Endothelial cell of umbilical vein (primary cell): ENCODE measurements around the gene CNTLN. TPM values are rescaled to one million over a fixed set of nuclear protein-coding genes. Genes with fewer than 3 reads are reported as not detected.

ENCODE experiments used
- BruUV-seq: library from RNA; stranded (reverse); fragments of 400-500 nt; replicated peaks from 2 replicates; lab custom pipeline; 2021; lab: Mats Ljungman, UMichigan
- CTCF ChIA-PET: fragments of 300-600, 350-600 bp; sonication (Branson Sonifier 250); formaldehyde crosslinking; loops from one replicate; lab custom pipeline; 2021; ENCODE audit warnings: antibody characterized with exemption, inconsistent platforms; lab: Charles Lee
- POLR2A ChIA-PET: fragments of 300-600, 350-600 bp; sonication (Branson Sonifier 250); formaldehyde crosslinking; loops from one replicate; lab custom pipeline; 2021; ENCODE audit warnings: antibody characterized with exemption, inconsistent platforms; lab: Charles Lee
- DNase-seq: peaks from one replicate; pipeline ENCODE4 v3.0.0-alpha.2; 2011; ENCODE audit warnings: low read depth, low spot score
- FAIRE-seq: peaks from 2 replicates; lab custom pipeline; 2011; peaks lifted over from hg19 to GRCh38; lab: Jason Lieb, UNC
- H2AFZ ChIP-seq: 2 replicates; pipeline ENCODE4 v1.6.0; 2012; ENCODE audit warnings: low read depth, low read length, control low read depth, inconsistent platforms
- H3K27ac ChIP-seq: 2 replicates; pipeline ENCODE4 v1.5.1; 2011; ENCODE audit warnings: low read depth, mild to moderate bottlenecking, control low read depth, low read length, moderate library complexity; ENCODE audit not compliant: insufficient read depth
- H3K27me3 ChIP-seq, 2 experiments: 2 replicates each; pipeline versions ENCODE4 v1.6.0 to v1.6.1; 2011; ENCODE audit warnings: low read length in 2 of 2, mixed read lengths in 1 of 2; ENCODE audit not compliant: control insufficient read depth in 2 of 2, insufficient read depth in 2 of 2
- H3K36me3 ChIP-seq, 2 experiments: 2 replicates in 1 of 2; 3 replicates in 1 of 2; pipeline ENCODE4 v1.5.1; 2011; ENCODE audit warnings: low read length in 2 of 2, mild to moderate bottlenecking in 1 of 2, moderate library complexity in 1 of 2; ENCODE audit not compliant: control insufficient read depth in 2 of 2, insufficient read depth in 2 of 2; ENCODE audit errors: extremely low read depth in 1 of 2
- H3K4me1 ChIP-seq: 3 replicates; pipeline ENCODE4 v1.5.1; 2011; ENCODE audit warnings: mild to moderate bottlenecking, low read length; ENCODE audit not compliant: control insufficient read depth, insufficient read depth; ENCODE audit errors: extremely low read depth
- H3K4me2 ChIP-seq: 2 replicates; pipeline ENCODE4 v1.6.1; 2011; ENCODE audit warnings: low read length, control low read depth, mixed read lengths; ENCODE audit not compliant: insufficient read depth
- H3K4me3 ChIP-seq, 3 experiments: fragments of 200-600 bp in 1 of 3; sonication (generic), shearing (Covaris generic) in 1 of 3; replicated peaks in 1 of 3; 2 replicates each; pipeline ENCODE4 v1.5.1; 2011 to 2016; ENCODE audit warnings: control low read depth in 3 of 3, low read length in 3 of 3, mild to moderate bottlenecking in 2 of 3, inconsistent platforms in 1 of 3, low read depth in 1 of 3, moderate library complexity in 1 of 3; ENCODE audit not compliant: insufficient read depth in 1 of 3
- H3K79me2 ChIP-seq: 2 replicates; pipeline ENCODE4 v1.6.0; 2012; ENCODE audit warnings: low read length, inconsistent platforms; ENCODE audit not compliant: control insufficient read depth, insufficient read depth
- H3K9ac ChIP-seq: replicated peaks from 2 replicates; pipeline ENCODE3; 2011; ENCODE audit warnings: low read length, control low read depth; ENCODE audit not compliant: insufficient read depth; ENCODE audit errors: extremely low read depth
- H3K9me1 ChIP-seq: replicated peaks from 3 replicates; pipeline ENCODE4 v1.6.0; 2011; ENCODE audit warnings: mild to moderate bottlenecking, low read length; ENCODE audit not compliant: control insufficient read depth, insufficient read depth; ENCODE audit errors: extremely low read depth
- H3K9me3 ChIP-seq: replicated peaks from 2 replicates; pipeline ENCODE4 v1.5.1; 2012; ENCODE audit warnings: low read length, inconsistent platforms; ENCODE audit not compliant: control insufficient read depth, insufficient read depth
- H4K20me1 ChIP-seq: replicated peaks from 2 replicates; pipeline ENCODE3; 2011; ENCODE audit warnings: mild to moderate bottlenecking, low read length; ENCODE audit not compliant: control insufficient read depth, insufficient read depth; ENCODE audit errors: extremely low read depth
- CTCF ChIP-seq, 2 donors: IDR thresholded peaks; 1 replicate in 1 of 2; 2 replicates in 1 of 2; pipeline ENCODE4 v1.5.1; 2011; ENCODE audit warnings: low read length in 2 of 2, mild to moderate bottlenecking in 2 of 2, moderate library complexity in 2 of 2, control low read depth in 1 of 2, inconsistent platforms in 1 of 2, low read depth in 1 of 2; ENCODE audit not compliant: insufficient read depth in 1 of 2; ENCODE audit errors: extremely low read depth in 1 of 2
- EZH2 ChIP-seq: IDR thresholded peaks from 2 replicates; pipeline ENCODE4 v1.6.1; 2012; ENCODE audit warnings: borderline replicate concordance, low read depth, mild to moderate bottlenecking, moderate library complexity, low read length, inconsistent platforms; ENCODE audit not compliant: severe bottlenecking
- FOS ChIP-seq: IDR thresholded peaks from 2 replicates; pipeline ENCODE4 v1.6.1; 2011; ENCODE audit warnings: mild to moderate bottlenecking, low read length, moderate library complexity, borderline replicate concordance; ENCODE audit not compliant: insufficient read depth
- GATA2 ChIP-seq: IDR thresholded peaks from 2 replicates; pipeline ENCODE4 v1.7.0; 2011; ENCODE audit warnings: low read depth, mild to moderate bottlenecking, moderate library complexity, mixed read lengths, low read length; ENCODE audit not compliant: insufficient read length, insufficient read depth
- JUN ChIP-seq: IDR thresholded peaks from 2 replicates; pipeline ENCODE4 v1.6.1; 2011; ENCODE audit warnings: borderline replicate concordance, low read depth; ENCODE audit not compliant: insufficient read length, insufficient read depth
- MAX ChIP-seq: IDR thresholded peaks from 2 replicates; pipeline ENCODE4 v1.6.1; 2011; ENCODE audit not compliant: insufficient read depth, insufficient read length
- MYC ChIP-seq: IDR thresholded peaks from one replicate; pipeline ENCODE4 v1.6.1; 2011; ENCODE audit warnings: mild to moderate bottlenecking, low read depth, low read length
- POLR2A ChIP-seq: IDR thresholded peaks from 2 replicates; pipeline ENCODE4 v1.6.1; 2012; ENCODE audit warnings: low read depth, mild to moderate bottlenecking, control low read depth, low read length
- POLR2AphosphoS5 ChIP-seq: IDR thresholded peaks from 2 replicates; pipeline ENCODE4 v1.6.1; 2012; ENCODE audit warnings: low read depth, mild to moderate bottlenecking, control low read depth, low read length, moderate library complexity; ENCODE audit not compliant: insufficient read depth
- dilution Hi-C: fragments of 300-500 bp; cut with MboI; formaldehyde crosslinking; loops from one replicate; pipeline ENCODE4 v1.15.0; 2019; ENCODE audit warnings: low sequenced_read_pairs; ENCODE audit not compliant: extremely low pct_ligation_motif_present
- intact Hi-C: fragments of 100-400 bp; cut with micrococcal nuclease; formaldehyde crosslinking; loops from one replicate; pipeline ENCODE4 v1.10.0; 2022
- polyA plus RNA-seq, 4 experiments: library from polyadenylated mRNA; depleted of rRNA in 3 of 4; stranded (reverse) in 3 of 4; unstranded in 1 of 4; fragments of >200 nt; gene quantifications; 2 replicates each; pipeline versions ENCODE4 v1.2.1 to v1.2.3, GENCODE V29; 2011 to 2012; ENCODE audit warnings: missing spikeins in 1 of 4
- total RNA-seq: library from RNA; stranded (reverse); gene quantifications from 2 replicates; pipeline ENCODE4 v1.2.3, GENCODE V29; 2021

The CNTLN gene
- total and polyA plus RNA-seq, 2 donors (not counting 3 experiments of a cell fraction or from before 2014, with no cell fraction given): 3.5 to 15.8 TPM

- DNase-seq: no peak
- no peak overlapping the region for H2AFZ ChIP-seq
- H3K4me2 ChIP-seq: no peak overlapping the region
- FAIRE-seq: no peak
- dilution Hi-C loops: no loop called here
- no peaks in the 10 kb centered on the region for H3K9me1 ChIP-seq
- H3K27ac ChIP-seq: no peak overlapping the region
- CTCF ChIA-PET: no interaction called here
- TF ChIP-seq MYC: no peak
- no peak for TF ChIP-seq EZH2
- TF ChIP-seq GATA2: no peak
- no peak for TF ChIP-seq MAX
- TF ChIP-seq CTCF (IDR thresholded peaks at IDR 0.05; ENCODE audit: extremely low read depth in 1 of 2, insufficient read depth in 1 of 2, low read depth in 1 of 2, low read length in 2 of 2): no peak
- TF ChIP-seq JUN: no peak
- no peak for TF ChIP-seq POLR2A
- no peak for TF ChIP-seq FOS
- no peak for TF ChIP-seq POLR2AphosphoS5
- no peaks in the 10 kb centered on the region for H3K27me3 ChIP-seq
- intact Hi-C loops: no loop called here
- no TSS peak for BruUV-seq
- H3K9ac ChIP-seq: no peak overlapping the region
- H3K79me2 ChIP-seq: no peaks in the 10 kb centered on the region
- no peaks in the 10 kb centered on the region for H3K4me1 ChIP-seq
- H3K36me3 ChIP-seq: no peaks in the 10 kb centered on the region
- H4K20me1 ChIP-seq: no peaks in the 10 kb centered on the region
- POLR2A ChIA-PET: no interaction called here
- H3K4me3 ChIP-seq: no peak overlapping the region
- H3K9me3 ChIP-seq: no peaks in the 10 kb centered on the region
Observed at GRCh38 chr9:17422994-17423680, 288.3 kb downstream of the CNTLN start.
